ENCODE measurements around the gene HTT.

Gene HTT

GRCh38 chr4:3244747-3245146 is 170.3 kb downstream of the HTT start:
- Mint-ChIP-seq H3K36me3 (ENCODE audit: low read depth) (peaks cover 1% of the 10 kb centered on the region), H3K4me3 (no peak overlapping the region), H3K9me3 (no peaks in the 10 kb centered on the region), H3K27me3 (ENCODE audit: low read depth) (no peaks in the 10 kb centered on the region), H3K27ac (no peak overlapping the region), H3K4me1 (ENCODE audit: low read depth) (peaks cover 13% of the 10 kb centered on the region)

GRCh38 chr4:3245676-3246075 is 171.2 kb downstream of the HTT start:
- no peak overlapping the region for H3K4me3 Mint-ChIP-seq
- no peaks in the 10 kb centered on the region for H3K9me3 Mint-ChIP-seq
- no peak overlapping the region for H3K27ac Mint-ChIP-seq
- peaks cover 13% of the 10 kb centered on the region for H3K4me1 Mint-ChIP-seq (ENCODE audit: low read depth)
- no peaks in the 10 kb centered on the region for H3K36me3 Mint-ChIP-seq (ENCODE audit: low read depth)
- no peaks in the 10 kb centered on the region for H3K27me3 Mint-ChIP-seq (ENCODE audit: low read depth)

- H3K27ac Mint-ChIP-seq, result no peak overlapping the region
- H3K36me3 Mint-ChIP-seq (ENCODE audit: low read depth), result no peaks in the 10 kb centered on the region
- no peaks in the 10 kb centered on the region for H3K27me3 Mint-ChIP-seq (ENCODE audit: low read depth)
- H3K4me3 Mint-ChIP-seq, result no peak overlapping the region
- no peaks in the 10 kb centered on the region for H3K9me3 Mint-ChIP-seq
- H3K4me1 Mint-ChIP-seq (ENCODE audit: low read depth), result peaks cover 18% of the 10 kb centered on the region
Measured at GRCh38 chr4:3246458-3247398, 172.2 kb downstream of the HTT start.

- H3K36me3 Mint-ChIP-seq (ENCODE audit: low read depth), result no peaks in the 10 kb centered on the region
- peaks cover 15% of the 10 kb centered on the region for H3K4me1 Mint-ChIP-seq (ENCODE audit: low read depth)
- H3K9me3 Mint-ChIP-seq, result no peaks in the 10 kb centered on the region
- no peak overlapping the region for H3K27ac Mint-ChIP-seq
- H3K27me3 Mint-ChIP-seq (ENCODE audit: low read depth), result no peaks in the 10 kb centered on the region
- no peak overlapping the region for H3K4me3 Mint-ChIP-seq
Measured at GRCh38 chr4:3247399-3248177, 173.1 kb downstream of the HTT start.

GRCh38 chr4:3248178-3248480 is 173.6 kb downstream of the HTT start:
- H3K27ac Mint-ChIP-seq, result no peak overlapping the region
- no peaks in the 10 kb centered on the region for H3K9me3 Mint-ChIP-seq
- H3K27me3 Mint-ChIP-seq (ENCODE audit: low read depth), result no peaks in the 10 kb centered on the region
- no peaks in the 10 kb centered on the region for H3K36me3 Mint-ChIP-seq (ENCODE audit: low read depth)
- peaks cover 10% of the 10 kb centered on the region for H3K4me1 Mint-ChIP-seq (ENCODE audit: low read depth)
- H3K4me3 Mint-ChIP-seq, result no peak overlapping the region

- H3K4me3 Mint-ChIP-seq, result no peak within 1 kb of the TSS
- H3K9me3 Mint-ChIP-seq, result no peaks in the 10 kb centered on the region
- no peaks in the 10 kb centered on the region for H3K36me3 Mint-ChIP-seq (ENCODE audit: low read depth)
- H3K4me1 Mint-ChIP-seq (ENCODE audit: low read depth), result peaks cover 6% of the 10 kb centered on the region
- no peak within 1 kb of the TSS for H3K27ac Mint-ChIP-seq
- no peaks in the 10 kb centered on the region for H3K27me3 Mint-ChIP-seq (ENCODE audit: low read depth)
Measured at GRCh38 chr4:3248811-3249661, 174.6 kb downstream of the HTT start, which contains the start of gene MSANTD1. Gene MSANTD1 (plus strand): TSS chr4:3249159. CDS start chr4:3249223, 64 bp downstream.

GRCh38 chr4:3249711-3250437 is 175.4 kb downstream of the HTT start:
- Mint-ChIP-seq H3K27me3 (ENCODE audit: low read depth) (no peaks in the 10 kb centered on the region), H3K9me3 (no peaks in the 10 kb centered on the region), H3K4me3 (no peak overlapping the region), H3K4me1 (ENCODE audit: low read depth) (peaks cover 6% of the 10 kb centered on the region), H3K36me3 (ENCODE audit: low read depth) (no peaks in the 10 kb centered on the region), H3K27ac (no peak overlapping the region)

GRCh38 chr4:3250438-3250955 is 176.0 kb downstream of the HTT start:
- Mint-ChIP-seq H3K27me3 (ENCODE audit: low read depth) (no peaks in the 10 kb centered on the region), H3K36me3 (ENCODE audit: low read depth) (no peaks in the 10 kb centered on the region), H3K9me3 (no peaks in the 10 kb centered on the region), H3K4me3 (no peak overlapping the region), H3K27ac (no peak overlapping the region), H3K4me1 (ENCODE audit: low read depth) (peaks cover 6% of the 10 kb centered on the region)

GRCh38 chr4:3250956-3251690 is 176.6 kb downstream of the HTT start:
- Mint-ChIP-seq H3K4me1 (ENCODE audit: low read depth) (peaks cover 6% of the 10 kb centered on the region), H3K27me3 (ENCODE audit: low read depth) (no peaks in the 10 kb centered on the region), H3K4me3 (no peak overlapping the region), H3K36me3 (ENCODE audit: low read depth) (no peaks in the 10 kb centered on the region), H3K27ac (no peak overlapping the region), H3K9me3 (no peaks in the 10 kb centered on the region)

- Mint-ChIP-seq H3K4me3 (no peak overlapping the region), H3K27me3 (ENCODE audit: low read depth) (no peaks in the 10 kb centered on the region), H3K9me3 (no peaks in the 10 kb centered on the region), H3K27ac (no peak overlapping the region), H3K4me1 (ENCODE audit: low read depth) (peaks cover 6% of the 10 kb centered on the region), H3K36me3 (ENCODE audit: low read depth) (no peaks in the 10 kb centered on the region)
Measured at GRCh38 chr4:3251691-3252479, 177.4 kb downstream of the HTT start.

- H3K4me3 Mint-ChIP-seq, result no peak overlapping the region
- H3K4me1 Mint-ChIP-seq (ENCODE audit: low read depth), result peaks cover 6% of the 10 kb centered on the region
- H3K9me3 Mint-ChIP-seq, result no peaks in the 10 kb centered on the region
- H3K27me3 Mint-ChIP-seq (ENCODE audit: low read depth), result no peaks in the 10 kb centered on the region
- no peak overlapping the region for H3K27ac Mint-ChIP-seq
- no peaks in the 10 kb centered on the region for H3K36me3 Mint-ChIP-seq (ENCODE audit: low read depth)
Measured at GRCh38 chr4:3252480-3252828, 178.0 kb downstream of the HTT start.

- H3K9me3 Mint-ChIP-seq, result no peaks in the 10 kb centered on the region
Measured at GRCh38 chr4:3252831-3253641, 178.6 kb downstream of the HTT start.

More at GRCh38 chr4:3252831-3253641, 178.6 kb downstream of the HTT start:
- Mint-ChIP-seq H3K4me3 (no peak overlapping the region), H3K36me3 (ENCODE audit: low read depth) (no peaks in the 10 kb centered on the region), H3K27me3 (ENCODE audit: low read depth) (no peaks in the 10 kb centered on the region), H3K27ac (no peak overlapping the region), H3K4me1 (ENCODE audit: low read depth) (peaks cover 6% of the 10 kb centered on the region)
